ENCODE results near the gene PGAP2. TPM values are rescaled to one million over a fixed set of nuclear protein-coding genes. Genes with fewer than 3 reads are reported as not detected.
A peak's percentile ranks its signal among the peaks of the same experiment; 100 is the strongest.

PGAP2 gene
- total RNA-seq, 1 experiment from 2014 or later, result 41.3 TPM

GRCh38 chr11:3831378-3832239 is 23.2 kb downstream of the PGAP2 start:
- no peak for DNase-seq (ENCODE audit: low spot score)

- DNase-seq (ENCODE audit: low spot score), result no peak
Observed at GRCh38 chr11:3832816-3833215, 24.5 kb downstream of the PGAP2 start.

- DNase-seq (ENCODE audit: low spot score), result no peak
Observed at GRCh38 chr11:3833449-3833848, 25.1 kb downstream of the PGAP2 start.

GRCh38 chr11:3834349-3834663 is 25.9 kb downstream of the PGAP2 start:
- DNase-seq (ENCODE audit: low spot score), result no peak

- no peak for DNase-seq (ENCODE audit: low spot score)
Observed at GRCh38 chr11:3834664-3835461, 26.5 kb downstream of the PGAP2 start.

GRCh38 chr11:3835751-3836150 is 27.4 kb downstream of the PGAP2 start:
- DNase-seq (ENCODE audit: low spot score), result no peak

- no peak for DNase-seq (ENCODE audit: low spot score)
Observed at GRCh38 chr11:3836903-3837302, 28.5 kb downstream of the PGAP2 start.

- DNase-seq (ENCODE audit: low spot score), result no peak
Observed at GRCh38 chr11:3837793-3838192, 29.4 kb downstream of the PGAP2 start.

- no peak for DNase-seq (ENCODE audit: low spot score)
Observed at GRCh38 chr11:3838504-3838903, 30.1 kb downstream of the PGAP2 start.

GRCh38 chr11:3840004-3840869 is 31.9 kb downstream of the PGAP2 start:
- peak; percentile 63 for DNase-seq (ENCODE audit: low spot score)

- DNase-seq (ENCODE audit: low spot score), result peak; percentile 72
Observed at GRCh38 chr11:3840870-3841425, 32.6 kb downstream of the PGAP2 start, which contains the start of gene RHOG. TSS of gene RHOG (minus strand) at chr11:3840959. CDS start at chr11:3828138, 12,821 bp downstream.

- DNase-seq (ENCODE audit: low spot score), result peak; percentile 96
Observed at GRCh38 chr11:3841426-3842350, 33.3 kb downstream of the PGAP2 start.

- no peak for DNase-seq (ENCODE audit: low spot score)
Observed at GRCh38 chr11:3843326-3843725, 35.0 kb downstream of the PGAP2 start.

GRCh38 chr11:3845246-3845645 is 36.9 kb downstream of the PGAP2 start:
- no peak for DNase-seq (ENCODE audit: low spot score)

- no peak for DNase-seq (ENCODE audit: low spot score)
Observed at GRCh38 chr11:3845670-3846069, 37.3 kb downstream of the PGAP2 start.

- peak; percentile 85 for DNase-seq (ENCODE audit: low spot score)
Observed at GRCh38 chr11:3849297-3849874, 41.0 kb downstream of the PGAP2 start.

- no peak for DNase-seq (ENCODE audit: low spot score)
Observed at GRCh38 chr11:3853545-3853842, 45.1 kb downstream of the PGAP2 start.

- DNase-seq (ENCODE audit: low spot score), result peak; percentile 26
Observed at GRCh38 chr11:3853899-3854659, 45.7 kb downstream of the PGAP2 start.

GRCh38 chr11:3854660-3854976 is 46.3 kb downstream of the PGAP2 start:
- no peak for DNase-seq (ENCODE audit: low spot score)
